Subcutaneous adipose tissue (tissue), 4 donors: ENCODE results near the gene SOX8. TPM values are rescaled to one million over a fixed set of nuclear protein-coding genes. Genes with fewer than 3 reads are reported as not detected.

ENCODE experiments used
- total RNA-seq, 4 donors: library from RNA; depleted of rRNA; stranded (reverse); fragments of >200 nt; gene quantifications; one replicate each; pipeline ENCODE4 v1.1.0, GENCODE V29; 2016
- TF ChIP-seq, protein P1 (sequence below): fragments of 450-650 bp; IDR thresholded peaks from one replicate; pipeline ENCODE4 v1.5.1; 2016; ENCODE audit warnings: low read depth, mild to moderate bottlenecking, control low read depth, antibody characterized with exemption, moderate library complexity

The SOX8 gene
- total RNA-seq, 4 donors from 2014 or later: 1.0 TPM; not detected in 3

GRCh38 chr16:963913-964312 lies 17.7 kb upstream of the SOX8 start:
- TF ChIP-seq, protein P1, sequence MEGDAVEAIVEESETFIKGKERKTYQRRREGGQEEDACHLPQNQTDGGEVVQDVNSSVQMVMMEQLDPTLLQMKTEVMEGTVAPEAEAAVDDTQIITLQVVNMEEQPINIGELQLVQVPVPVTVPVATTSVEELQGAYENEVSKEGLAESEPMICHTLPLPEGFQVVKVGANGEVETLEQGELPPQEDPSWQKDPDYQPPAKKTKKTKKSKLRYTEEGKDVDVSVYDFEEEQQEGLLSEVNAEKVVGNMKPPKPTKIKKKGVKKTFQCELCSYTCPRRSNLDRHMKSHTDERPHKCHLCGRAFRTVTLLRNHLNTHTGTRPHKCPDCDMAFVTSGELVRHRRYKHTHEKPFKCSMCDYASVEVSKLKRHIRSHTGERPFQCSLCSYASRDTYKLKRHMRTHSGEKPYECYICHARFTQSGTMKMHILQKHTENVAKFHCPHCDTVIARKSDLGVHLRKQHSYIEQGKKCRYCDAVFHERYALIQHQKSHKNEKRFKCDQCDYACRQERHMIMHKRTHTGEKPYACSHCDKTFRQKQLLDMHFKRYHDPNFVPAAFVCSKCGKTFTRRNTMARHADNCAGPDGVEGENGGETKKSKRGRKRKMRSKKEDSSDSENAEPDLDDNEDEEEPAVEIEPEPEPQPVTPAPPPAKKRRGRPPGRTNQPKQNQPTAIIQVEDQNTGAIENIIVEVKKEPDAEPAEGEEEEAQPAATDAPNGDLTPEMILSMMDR: no peak

DNA sequence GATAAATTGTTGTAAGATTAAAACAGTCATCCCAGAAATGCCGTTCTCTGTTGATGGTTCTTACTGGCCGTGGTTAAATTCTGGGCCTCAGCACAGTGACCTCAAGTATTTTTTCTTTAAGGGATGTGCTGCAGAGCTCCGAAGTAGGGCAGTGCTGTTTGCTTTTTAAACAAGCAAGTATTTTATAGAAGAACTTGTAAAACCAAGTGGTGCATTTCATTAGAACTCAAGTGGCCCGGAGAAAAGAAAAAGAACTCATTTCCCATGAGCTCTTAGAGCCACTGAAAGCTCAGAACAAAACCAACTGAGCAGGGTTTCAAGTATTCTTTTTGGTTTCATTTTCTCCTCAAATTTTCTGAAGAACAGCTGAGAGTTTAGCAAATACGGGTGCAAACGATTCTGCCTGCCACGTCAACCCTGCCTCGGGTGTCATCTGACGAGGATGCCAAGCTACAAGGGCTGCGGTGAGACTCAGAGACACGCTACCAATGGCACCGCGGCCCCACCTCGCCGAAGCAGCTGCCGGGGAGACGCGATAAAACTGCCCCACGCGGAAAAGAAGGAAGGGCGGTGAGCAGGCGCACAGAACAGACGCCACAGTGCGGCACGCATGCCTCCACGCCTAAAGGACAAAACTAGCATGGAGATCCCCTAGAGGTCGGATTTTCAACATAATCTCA lies 17.1 kb upstream of the SOX8 start:
- TF ChIP-seq, protein P1: no peak

- TF ChIP-seq, protein P1: no peak
Observed at GRCh38 chr16:965036-965395, 16.6 kb upstream of the SOX8 start.

DNA sequence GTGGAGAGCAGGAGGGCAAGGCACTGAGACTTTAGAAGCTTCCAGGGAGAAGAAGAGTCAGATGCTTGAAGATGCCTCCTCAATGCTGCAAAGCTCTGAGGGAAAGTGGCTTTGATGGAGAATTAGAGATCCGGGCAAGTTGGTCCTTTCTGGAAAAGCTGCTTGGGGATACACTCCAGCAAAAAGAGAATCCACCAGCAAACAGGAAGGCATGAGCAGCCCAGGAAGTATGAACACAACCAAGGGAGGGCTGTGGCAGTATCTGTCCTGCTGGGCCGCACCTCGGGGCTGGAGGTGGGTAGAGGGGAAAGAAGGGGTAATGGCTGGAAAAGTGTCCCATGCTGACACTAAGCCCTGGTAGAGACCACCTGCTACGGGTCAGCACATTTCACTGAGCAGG lies 16.1 kb upstream of the SOX8 start:
- TF ChIP-seq, protein P1: no peak

- TF ChIP-seq, protein P1: no peak
Observed at GRCh38 chr16:966035-966434, 15.5 kb upstream of the SOX8 start.

DNA sequence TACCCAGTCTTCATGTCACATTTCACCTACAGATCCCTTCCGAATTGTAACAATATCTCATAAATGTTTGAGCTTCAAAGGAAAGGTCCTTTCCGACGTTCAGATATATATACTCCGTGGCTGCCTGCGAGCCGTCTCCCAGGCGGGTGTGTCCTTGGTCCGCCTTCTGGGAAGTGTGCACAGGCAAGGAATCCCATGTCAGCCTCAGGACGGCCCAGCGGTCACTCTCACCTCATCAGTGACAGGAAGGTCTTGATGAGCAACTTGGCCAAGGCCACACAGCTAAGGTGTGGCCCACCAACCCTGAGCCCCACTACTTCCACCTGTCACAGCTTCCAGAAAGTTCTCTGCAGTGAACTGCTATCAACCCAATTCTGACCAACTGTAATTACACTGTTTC lies 15.1 kb upstream of the SOX8 start:
- TF ChIP-seq, protein P1: no peak

DNA sequence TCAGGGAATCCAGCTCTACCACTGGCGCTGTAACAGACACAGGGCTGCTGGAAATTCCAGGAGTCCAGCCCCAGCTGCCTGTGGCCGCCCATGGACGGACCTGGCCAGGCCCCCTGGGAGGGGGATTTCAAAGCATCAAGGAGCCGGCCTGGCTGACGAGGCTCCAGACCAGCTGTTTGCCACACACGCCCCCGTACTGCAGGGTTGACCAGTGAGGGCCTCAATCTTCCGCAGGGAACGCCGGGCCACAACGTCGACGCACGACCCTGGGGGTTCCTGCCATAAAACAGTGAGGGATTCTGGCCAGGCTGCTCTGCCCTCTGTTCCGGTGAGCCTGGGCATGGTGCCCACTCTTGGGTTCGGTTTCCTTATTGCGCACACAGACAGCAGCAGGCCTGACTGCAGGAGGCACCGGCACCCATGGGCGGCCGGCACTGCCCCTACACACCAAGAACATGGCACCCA lies 14.5 kb upstream of the SOX8 start:
- TF ChIP-seq, protein P1: no peak
